Retinal pigment epithelial cell (primary cell): Measurements from ENCODE around the gene PRAMEF20.
"Not testable (repeated sequence)": the region's sequence is repeated elsewhere in the genome, so short reads cannot be mapped to it uniquely, and the experiment has no call there.

Experiments
- DNase-seq: peaks from one replicate; pipeline ENCODE4 v3.0.0-alpha.2; 2010; ENCODE audit warnings: low read depth
- H3K4me3 ChIP-seq: 2 replicates; pipeline ENCODE4 v1.5.1; 2011; ENCODE audit warnings: mild to moderate bottlenecking, low read length, control low read depth, moderate library complexity
- CTCF ChIP-seq: conservative IDR thresholded peaks from 2 replicates; pipeline ENCODE4 v1.5.1; 2011; ENCODE audit warnings: low read depth, low read length, control low read depth, inconsistent platforms

The PRAMEF20 gene

GRCh38 chr1:13410150-13410549 is at the start of gene PRAMEF20:
Gene PRAMEF20 (plus strand): TSS chr1:13410450. CDS start chr1:13416355, 5,905 bp downstream.
- H3K4me3 ChIP-seq, DNase-seq: not testable (repeated sequence)

GRCh38 chr1:13362364-13362763 is 47.9 kb upstream of the PRAMEF20 start:
- DNase-seq, H3K4me3 ChIP-seq: not testable (repeated sequence)

- not testable (repeated sequence) for DNase-seq, H3K4me3 ChIP-seq
Measured at GRCh38 chr1:13364928-13365327, 45.3 kb upstream of the PRAMEF20 start.

GRCh38 chr1:13366536-13366935 is 43.7 kb upstream of the PRAMEF20 start:
- H3K4me3 ChIP-seq, DNase-seq: not testable (repeated sequence)

- H3K4me3 ChIP-seq, DNase-seq: not testable (repeated sequence)
Measured at GRCh38 chr1:13368544-13368943, 41.7 kb upstream of the PRAMEF20 start.

- DNase-seq, H3K4me3 ChIP-seq: not testable (repeated sequence)
Measured at GRCh38 chr1:13378983-13379382, 31.3 kb upstream of the PRAMEF20 start.

- H3K4me3 ChIP-seq, DNase-seq: not testable (repeated sequence)
Measured at GRCh38 chr1:13380380-13380779, 29.9 kb upstream of the PRAMEF20 start.

- not testable (repeated sequence) for H3K4me3 ChIP-seq, DNase-seq
Measured at GRCh38 chr1:13389332-13389731, 20.9 kb upstream of the PRAMEF20 start, which contains the start of gene PRAMEF17. Gene PRAMEF17 (plus strand): TSS chr1:13389632. CDS start chr1:13389658, 26 bp downstream.

GRCh38 chr1:13393004-13393403 is 17.2 kb upstream of the PRAMEF20 start:
- not testable (repeated sequence) for H3K4me3 ChIP-seq, DNase-seq

- H3K4me3 ChIP-seq, DNase-seq: not testable (repeated sequence)
Measured at GRCh38 chr1:13394761-13395160, 15.5 kb upstream of the PRAMEF20 start.

GRCh38 chr1:13395311-13395710 is 14.9 kb upstream of the PRAMEF20 start:
- not testable (repeated sequence) for H3K4me3 ChIP-seq, DNase-seq

- no peak for DNase-seq
- no peak for TF ChIP-seq CTCF
- no peak overlapping the region for H3K4me3 ChIP-seq
Measured at GRCh38 chr1:13407811-13408210, 2.4 kb upstream of the PRAMEF20 start.

- no peak overlapping the region for H3K4me3 ChIP-seq
- DNase-seq, result no peak
- no peak for TF ChIP-seq CTCF
Measured at GRCh38 chr1:13430495-13430894, 20.2 kb downstream of the PRAMEF20 start.

GRCh38 chr1:13432251-13432650 is 22.0 kb downstream of the PRAMEF20 start:
- no peak for DNase-seq
- no peak for TF ChIP-seq CTCF
- no peak overlapping the region for H3K4me3 ChIP-seq

GRCh38 chr1:13433694-13434358 is 23.6 kb downstream of the PRAMEF20 start:
- H3K4me3 ChIP-seq, DNase-seq: not testable (repeated sequence)
